HS-27A (cell line): ENCODE measurements around the gene TANC1.
A peak's percentile ranks its signal among the peaks of the same experiment; 100 is the strongest.

ENCODE experiments used
- DNase-seq: peaks from one replicate; pipeline ENCODE4 v3.0.0-alpha.2; 2012; ENCODE audit warnings: low read depth, missing footprints

Gene TANC1

GRCh38 chr2:158968396-158969161 lies at the start of gene TANC1:
Gene TANC1 (plus strand): TSS chr2:158968640. CDS start chr2:159065911, 97,271 bp downstream.
- DNase-seq, result peak; percentile 38

- no peak for DNase-seq
Observed at GRCh38 chr2:158921599-158922408, 46.6 kb upstream of the TANC1 start.

- no peak for DNase-seq
Observed at GRCh38 chr2:158922601-158923000, 45.8 kb upstream of the TANC1 start.

- DNase-seq, result no peak
Observed at GRCh38 chr2:158923180-158923594, 45.3 kb upstream of the TANC1 start.

GRCh38 chr2:158923641-158924040 lies 44.8 kb upstream of the TANC1 start:
- DNase-seq, result no peak

- no peak for DNase-seq
Observed at GRCh38 chr2:158926478-158926948, 41.9 kb upstream of the TANC1 start.

GRCh38 chr2:158928515-158928914 lies 39.9 kb upstream of the TANC1 start:
- DNase-seq, result no peak

GRCh38 chr2:158928965-158929364 lies 39.5 kb upstream of the TANC1 start:
- no peak for DNase-seq

GRCh38 chr2:158931572-158931971 lies 36.9 kb upstream of the TANC1 start:
- DNase-seq, result no peak

GRCh38 chr2:158932131-158932645 lies 36.3 kb upstream of the TANC1 start:
- no peak for DNase-seq

- no peak for DNase-seq
Observed at GRCh38 chr2:158934170-158934569, 34.3 kb upstream of the TANC1 start.

- no peak for DNase-seq
Observed at GRCh38 chr2:158935617-158936016, 32.8 kb upstream of the TANC1 start.

- no peak for DNase-seq
Observed at GRCh38 chr2:158936978-158937377, 31.5 kb upstream of the TANC1 start.

GRCh38 chr2:158940356-158940755 lies 28.1 kb upstream of the TANC1 start:
- no peak for DNase-seq

- DNase-seq, result no peak
Observed at GRCh38 chr2:158943973-158944372, 24.5 kb upstream of the TANC1 start.

- DNase-seq, result no peak
Observed at GRCh38 chr2:158948964-158949699, 19.3 kb upstream of the TANC1 start.

- DNase-seq, result no peak
Observed at GRCh38 chr2:158953454-158953853, 15.0 kb upstream of the TANC1 start.

GRCh38 chr2:158953926-158954763 lies 14.3 kb upstream of the TANC1 start:
- DNase-seq, result no peak

- DNase-seq, result no peak
Observed at GRCh38 chr2:158955842-158956365, 12.5 kb upstream of the TANC1 start.

- DNase-seq, result no peak
Observed at GRCh38 chr2:158958365-158958764, 10.1 kb upstream of the TANC1 start.

GRCh38 chr2:158960193-158960592 lies 8.2 kb upstream of the TANC1 start:
- no peak for DNase-seq
